HG03103 (cell line): ENCODE results near the gene ZNF445.
"Not testable (repeated sequence)": the region's sequence is repeated elsewhere in the genome, so short reads cannot be mapped to it uniquely, and the experiment has no call there.

Experiments used
- ATAC-seq: cut with Tn5 transposase; IDR thresholded peaks from one replicate; pipeline ENCODE4 v1.9.1; 2021; ENCODE audit warnings: low read depth; ENCODE audit not compliant: unreplicated experiment

ZNF445 gene

GRCh38 chr3:44411031-44411645 lies 66.3 kb downstream of the ZNF445 start:
- ATAC-seq, result no peak

DNA sequence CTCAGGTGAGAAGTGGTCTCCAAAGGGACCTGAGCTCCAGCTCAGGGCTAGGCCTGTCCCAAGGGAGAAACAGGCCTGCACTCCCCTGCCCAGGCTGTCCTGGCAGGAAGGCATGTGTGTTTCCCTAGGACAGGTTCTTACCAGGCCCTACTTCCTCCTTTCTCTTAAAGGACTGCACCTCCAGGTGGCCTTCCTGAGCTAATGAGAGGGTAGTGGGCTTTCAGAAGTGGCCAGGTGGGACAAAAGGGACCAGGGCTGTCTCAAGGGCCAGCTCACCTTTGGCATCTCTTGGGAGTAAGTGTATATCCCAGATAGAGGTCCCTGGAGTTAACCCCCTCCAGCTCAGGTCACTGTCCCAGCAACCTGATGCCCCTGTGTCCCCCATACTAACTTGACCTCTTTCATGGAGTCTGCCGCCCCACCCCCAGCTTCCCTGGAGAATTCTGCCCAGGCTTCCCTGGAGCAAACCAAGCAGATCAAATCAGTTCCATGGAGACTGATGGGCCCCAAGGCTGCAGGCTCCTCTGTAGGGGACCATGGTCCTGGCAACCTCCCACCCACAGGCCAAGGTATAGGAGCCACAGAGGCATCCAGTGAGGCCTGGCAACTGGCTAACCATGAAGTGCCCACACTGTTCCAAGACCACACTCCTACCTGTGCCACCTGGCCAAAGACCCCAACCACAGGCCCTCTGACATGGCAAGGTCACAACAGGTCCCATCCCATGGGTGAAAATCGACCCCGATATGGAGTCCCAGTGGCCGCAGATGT lies 67.6 kb downstream of the ZNF445 start:
- no peak for ATAC-seq

- no peak for ATAC-seq
Observed at GRCh38 chr3:44402548-44402947, 74.9 kb downstream of the ZNF445 start.

DNA sequence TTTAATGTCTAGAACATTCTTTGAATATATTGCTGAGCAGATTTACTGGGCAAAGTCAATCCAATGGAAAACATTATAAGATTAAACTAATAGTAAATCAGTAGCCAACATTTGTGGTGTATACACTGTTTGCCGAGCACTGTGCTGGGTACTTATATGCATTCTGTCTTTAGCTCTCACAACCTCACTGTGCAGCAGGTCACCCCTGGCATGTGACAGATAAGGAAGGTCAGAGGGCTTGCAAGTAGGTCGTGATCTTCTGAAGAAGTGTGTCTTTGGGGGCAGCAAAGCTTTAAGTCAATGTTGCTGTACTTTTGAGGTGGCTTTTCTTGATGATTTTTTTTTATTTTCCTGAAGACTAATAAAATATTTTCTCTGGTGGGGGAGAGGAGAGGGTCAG lies 76.7 kb downstream of the ZNF445 start:
- ATAC-seq, result no peak

DNA sequence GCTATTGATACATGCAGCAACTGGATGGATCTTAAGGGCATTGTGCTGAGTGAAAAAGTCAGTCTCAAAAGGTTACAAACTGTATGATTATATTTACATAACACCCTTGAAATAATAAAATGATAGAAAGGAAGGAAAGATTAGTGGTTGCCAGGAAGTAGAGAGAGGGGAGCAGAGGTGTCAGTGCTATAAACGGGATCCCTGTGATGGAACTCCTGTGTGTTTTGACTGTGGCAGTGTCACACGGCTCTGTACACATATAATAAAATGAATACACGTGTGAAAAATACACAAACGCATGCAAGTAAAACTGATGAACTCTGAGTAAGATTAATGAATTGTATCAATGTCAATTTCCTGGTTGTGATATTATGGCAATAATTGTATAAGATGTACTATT lies 78.6 kb downstream of the ZNF445 start:
- ATAC-seq, result no peak

- not testable (repeated sequence) for ATAC-seq
Observed at GRCh38 chr3:44398271-44398670, 79.2 kb downstream of the ZNF445 start.

GRCh38 chr3:44396200-44397171 lies 81.0 kb downstream of the ZNF445 start:
- ATAC-seq, result no peak

- no peak for ATAC-seq
Observed at GRCh38 chr3:44395714-44396113, 81.8 kb downstream of the ZNF445 start.

DNA sequence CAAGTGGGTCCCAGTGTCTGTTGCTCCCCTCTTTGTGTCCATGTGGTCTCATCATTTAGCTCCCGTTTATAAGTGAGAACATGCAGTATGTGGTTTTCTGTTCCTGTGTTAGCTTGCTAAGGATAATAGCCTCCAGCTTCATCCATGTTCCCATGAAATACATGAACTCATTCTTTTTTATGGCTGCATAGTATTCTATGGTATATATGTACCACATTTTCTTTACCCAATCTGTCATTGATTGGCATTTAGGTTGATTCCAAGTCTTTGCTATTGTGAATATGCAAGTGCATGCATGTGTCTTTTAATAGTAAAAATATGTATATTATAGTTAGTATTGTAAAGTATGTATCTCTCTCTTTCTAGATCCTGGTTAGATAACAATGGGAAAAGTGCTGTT lies 85.0 kb downstream of the ZNF445 start:
- ATAC-seq, result no peak

- no peak for ATAC-seq
Observed at GRCh38 chr3:44387404-44387803, 90.1 kb downstream of the ZNF445 start.
